GM12865 (cell line): Measurements from ENCODE around the gene DPY19L3.

Source experiments
- DNase-seq: peaks from one replicate; pipeline ENCODE4 v3.0.0; 2010; ENCODE audit warnings: low read depth
- H3K4me3 ChIP-seq: 2 replicates; pipeline ENCODE4 v1.5.1; 2011; ENCODE audit warnings: mild to moderate bottlenecking, low read depth, low read length, control low read depth
- CTCF ChIP-seq: IDR thresholded peaks from 2 replicates; pipeline ENCODE4 v1.5.1; 2011; ENCODE audit warnings: low read length, control low read depth, low read depth, inconsistent platforms; ENCODE audit not compliant: insufficient read depth; ENCODE audit errors: missing control alignments

Gene DPY19L3

GRCh38 chr19:32405431-32406160 is at the start of gene DPY19L3:
Gene DPY19L3, plus strand, starts transcription at chr19:32405770. Its CDS starts 2,484 bp downstream, at chr19:32408254.
- H3K4me3 ChIP-seq = peak within 1 kb of the TSS; percentile 98
- peak; percentile 97 for DNase-seq

GRCh38 chr19:32357720-32358119 is 47.9 kb upstream of the DPY19L3 start:
- no peak overlapping the region for H3K4me3 ChIP-seq
- no peak for TF ChIP-seq CTCF
- DNase-seq = no peak

More at GRCh38 chr19:32405431-32406160, at the start of gene DPY19L3:
- TF ChIP-seq CTCF = no peak

GRCh38 chr19:32358321-32358720 is 47.2 kb upstream of the DPY19L3 start:
- DNase-seq = no peak
- no peak for TF ChIP-seq CTCF
- no peak overlapping the region for H3K4me3 ChIP-seq

GRCh38 chr19:32359581-32359980 is 46.0 kb upstream of the DPY19L3 start:
- DNase-seq = no peak
- H3K4me3 ChIP-seq = no peak overlapping the region
- no peak for TF ChIP-seq CTCF

- TF ChIP-seq CTCF = no peak
- no peak for DNase-seq
- H3K4me3 ChIP-seq = no peak overlapping the region
These were observed 43.8 kb upstream of the DPY19L3 start for GRCh38 chr19:32361574-32362317.

- H3K4me3 ChIP-seq = no peak overlapping the region
- no peak for DNase-seq
- no peak for TF ChIP-seq CTCF
These were observed 43.3 kb upstream of the DPY19L3 start for GRCh38 chr19:32362318-32362691.
